ENCODE results near the gene SLC25A47.
A peak's percentile ranks its signal among the peaks of the same experiment; 100 is the strongest.
"Not testable (repeated sequence)": the region's sequence is repeated elsewhere in the genome, so short reads cannot be mapped to it uniquely, and the experiment has no call there.

The SLC25A47 gene

DNA sequence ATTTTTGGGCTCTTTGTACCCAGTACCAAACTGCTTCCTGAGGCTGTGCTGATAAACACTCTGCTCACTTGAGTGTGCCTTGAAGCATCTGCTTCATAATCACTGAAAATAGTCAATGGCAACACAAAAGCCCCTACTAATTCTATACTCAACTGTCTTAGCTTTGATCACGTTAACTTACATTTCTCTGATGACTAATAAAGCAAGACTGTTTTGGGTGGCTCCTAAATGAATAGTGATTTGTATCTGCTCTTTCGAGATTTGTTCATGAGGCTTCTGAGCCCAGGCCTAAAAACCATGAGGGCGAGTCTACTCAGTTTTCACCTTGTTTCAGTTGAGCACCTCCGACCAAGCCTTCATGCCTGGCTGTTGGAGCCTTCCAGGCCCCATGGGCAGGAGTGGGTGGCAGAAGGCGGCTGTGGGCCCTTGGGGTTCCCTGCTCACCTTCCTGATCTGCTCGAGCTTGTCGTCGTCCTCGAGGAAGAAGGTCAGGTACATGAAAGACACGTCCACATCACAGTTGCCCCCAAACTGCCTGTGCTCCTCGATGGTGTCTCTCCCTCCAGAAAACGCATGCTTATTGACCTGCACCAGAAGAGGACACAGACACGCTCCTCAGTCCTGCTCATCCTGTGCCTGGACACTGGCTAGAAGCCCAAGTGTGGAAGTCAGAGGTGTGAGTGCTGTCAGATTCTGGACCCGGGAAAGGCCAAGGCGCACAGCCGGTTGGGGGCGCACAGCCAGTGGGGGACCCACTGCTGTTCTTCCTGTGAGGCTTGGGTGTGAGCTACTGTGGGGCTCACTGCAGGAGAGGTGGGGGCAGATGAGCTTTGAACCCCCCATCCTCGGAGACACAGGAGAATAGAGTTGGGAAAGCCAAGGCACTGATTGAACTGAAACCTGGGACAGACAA lies 13.7 kb downstream of the SLC25A47 start:
- TF ChIP-seq CTCF (IDR thresholded peaks at IDR 0.05; ENCODE audit: insufficient read depth, low read depth, low read length, missing control alignments), result no peak
- peak; percentile 60 for DNase-seq (ENCODE audit: low read depth)
- H3K4me3 ChIP-seq (ENCODE audit: low read depth, low read length), result no peak overlapping the region

- H3K4me3 ChIP-seq (ENCODE audit: low read depth, low read length), result no peak overlapping the region
- no peak for TF ChIP-seq CTCF (IDR thresholded peaks at IDR 0.05; ENCODE audit: insufficient read depth, low read depth, low read length, missing control alignments)
- no peak for DNase-seq (ENCODE audit: low read depth)
These were observed 16.8 kb downstream of the SLC25A47 start for GRCh38 chr14:100339766-100340422.

DNA sequence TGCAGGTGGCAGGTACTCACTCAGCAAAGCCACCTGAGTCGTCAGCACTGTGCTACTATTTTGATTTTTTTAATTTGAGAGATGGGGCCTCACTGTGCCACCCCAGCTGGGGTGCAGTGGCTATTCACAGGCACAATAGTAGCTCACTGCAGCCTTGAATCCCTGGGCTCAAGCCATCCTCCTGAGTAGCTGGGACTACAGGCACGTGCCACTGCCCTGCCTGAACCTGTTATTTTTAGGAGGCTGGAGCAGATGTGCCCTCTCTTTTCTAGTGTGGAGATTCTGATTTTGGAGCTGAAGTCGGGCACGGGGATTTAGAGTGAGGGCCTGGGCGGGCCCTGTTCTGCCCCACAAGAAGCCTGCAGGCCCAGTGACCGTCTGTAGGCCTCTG lies 17.3 kb downstream of the SLC25A47 start:
- TF ChIP-seq CTCF (IDR thresholded peaks at IDR 0.05; ENCODE audit: insufficient read depth, low read depth, low read length, missing control alignments), result no peak
- H3K4me3 ChIP-seq (ENCODE audit: low read depth, low read length), result no peak overlapping the region
- no peak for DNase-seq (ENCODE audit: low read depth)

DNA sequence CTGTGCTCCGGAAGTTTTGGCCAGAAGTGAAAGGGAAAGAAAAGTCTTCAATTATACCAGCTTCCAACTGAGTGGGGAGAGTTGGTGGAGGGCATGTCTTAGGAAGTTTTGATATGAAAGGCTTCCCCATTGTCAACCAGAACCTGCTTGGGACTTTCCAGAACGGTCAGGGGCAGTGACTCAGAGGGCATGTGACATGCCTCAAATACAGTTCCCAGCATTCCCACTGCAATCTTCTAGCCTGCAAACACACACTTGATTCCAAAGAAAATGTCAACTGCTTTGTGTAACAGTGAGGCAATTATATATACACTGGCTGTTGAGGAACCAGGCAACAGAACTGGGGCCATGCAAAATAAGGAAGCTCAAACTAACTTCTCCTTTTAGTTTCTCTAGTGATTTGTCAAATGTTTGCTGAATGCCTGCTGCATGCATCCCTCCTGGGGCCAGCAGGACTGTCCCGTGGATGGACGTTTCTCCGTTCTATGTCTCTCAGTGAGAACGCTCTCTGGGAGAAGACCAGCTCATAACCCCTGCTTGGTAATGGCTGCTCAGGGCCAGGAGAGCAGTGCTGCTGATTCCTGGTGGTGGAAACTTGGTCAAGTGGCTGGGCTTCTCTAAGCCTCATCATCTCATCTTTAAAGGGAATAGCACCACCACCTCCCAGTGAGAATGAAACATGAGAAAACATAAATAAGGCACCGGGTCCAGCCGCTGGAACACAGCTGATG lies 18.3 kb downstream of the SLC25A47 start:
- peak; percentile 49 for DNase-seq (ENCODE audit: low read depth)
- no peak for TF ChIP-seq CTCF (IDR thresholded peaks at IDR 0.05; ENCODE audit: insufficient read depth, low read depth, low read length, missing control alignments)
- H3K4me3 ChIP-seq (ENCODE audit: low read depth, low read length), result no peak overlapping the region

- DNase-seq (ENCODE audit: low read depth), result no peak
- H3K4me3 ChIP-seq (ENCODE audit: low read depth, low read length), result no peak overlapping the region
- no peak for TF ChIP-seq CTCF (IDR thresholded peaks at IDR 0.05; ENCODE audit: insufficient read depth, low read depth, low read length, missing control alignments)
These were observed 19.1 kb downstream of the SLC25A47 start for GRCh38 chr14:100342195-100342594.

GRCh38 chr14:100342826-100343225 lies 19.7 kb downstream of the SLC25A47 start:
- H3K4me3 ChIP-seq (ENCODE audit: low read depth, low read length); DNase-seq (ENCODE audit: low read depth): not testable (repeated sequence)

DNA sequence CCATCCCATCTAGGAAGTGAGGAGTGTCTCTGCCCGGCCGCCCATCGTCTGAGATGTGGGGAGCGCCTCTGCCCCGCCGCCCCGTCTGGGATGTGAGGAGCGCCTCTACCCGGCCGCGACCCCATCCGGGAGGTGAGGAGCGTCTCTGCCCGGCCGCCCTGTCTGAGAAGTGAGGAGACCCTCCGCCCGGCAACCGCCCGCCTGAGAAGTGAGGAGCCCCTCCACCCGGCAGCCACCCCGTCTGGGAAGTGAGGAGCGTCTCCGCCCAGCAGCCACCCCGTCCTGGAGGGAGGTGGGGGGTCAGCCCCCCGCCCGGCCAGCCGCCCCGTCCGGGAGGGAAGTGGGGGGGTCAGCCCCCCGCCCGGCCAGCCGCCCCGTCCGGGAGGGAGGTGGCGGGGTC lies 21.5 kb downstream of the SLC25A47 start:
- not testable (repeated sequence) for DNase-seq (ENCODE audit: low read depth)

More for the DNA sequence above, 21.5 kb downstream of the SLC25A47 start:
- H3K4me3 ChIP-seq (ENCODE audit: low read depth, low read length), result not testable (repeated sequence)

Measured in GM12865 (cell line).